Activated CD4-positive, alpha-beta T cell treated with anti-CD3 and anti-CD28 coated beads, Interleukin-10, Interleukin-2, amounts not matched to agents 100 ng/mL and 50 ng/mL, durations not matched to agents 16 hours and 8 hours (primary cell): ENCODE results near the gene TFCP2L1.

ENCODE experiments used
- DNase-seq: peaks from one replicate; pipeline ENCODE4 v3.0.0-alpha.2; 2020

The TFCP2L1 gene

DNA sequence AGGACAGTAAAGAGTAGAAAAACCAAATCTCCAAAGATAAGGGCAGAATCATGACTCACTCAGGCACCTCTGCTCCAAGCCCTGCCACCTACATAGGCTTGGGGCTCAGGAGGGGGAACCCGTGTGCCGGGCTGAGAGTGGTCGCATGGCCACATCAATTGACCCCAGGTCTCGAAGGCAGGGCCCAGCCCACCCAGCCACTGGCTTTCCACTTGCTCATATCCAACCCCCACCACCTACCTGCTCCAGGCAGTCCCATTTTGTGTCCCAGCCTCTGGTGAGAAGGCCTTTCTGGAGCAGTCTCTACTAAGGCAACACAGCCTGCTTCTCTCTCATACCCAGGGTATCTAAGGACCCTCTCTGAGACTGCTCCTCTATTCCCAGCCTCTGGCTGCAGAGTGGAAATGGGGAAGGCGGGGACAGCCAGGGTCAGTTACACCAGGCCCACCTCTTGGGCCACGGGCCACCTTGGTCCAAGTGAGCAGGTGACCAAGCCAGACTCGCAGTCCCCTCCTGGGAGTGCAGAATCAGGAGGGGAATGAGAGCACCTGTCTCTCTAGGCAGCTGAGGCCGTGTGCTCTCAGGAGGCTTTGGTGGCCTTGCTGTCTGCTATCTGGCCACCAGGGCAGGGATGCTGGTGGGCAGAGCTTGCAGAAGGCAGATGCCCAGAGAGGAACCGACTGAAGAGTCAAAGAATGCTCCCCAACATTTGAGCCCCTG is 20.8 kb downstream of the TFCP2L1 start:
- no peak for DNase-seq

DNA sequence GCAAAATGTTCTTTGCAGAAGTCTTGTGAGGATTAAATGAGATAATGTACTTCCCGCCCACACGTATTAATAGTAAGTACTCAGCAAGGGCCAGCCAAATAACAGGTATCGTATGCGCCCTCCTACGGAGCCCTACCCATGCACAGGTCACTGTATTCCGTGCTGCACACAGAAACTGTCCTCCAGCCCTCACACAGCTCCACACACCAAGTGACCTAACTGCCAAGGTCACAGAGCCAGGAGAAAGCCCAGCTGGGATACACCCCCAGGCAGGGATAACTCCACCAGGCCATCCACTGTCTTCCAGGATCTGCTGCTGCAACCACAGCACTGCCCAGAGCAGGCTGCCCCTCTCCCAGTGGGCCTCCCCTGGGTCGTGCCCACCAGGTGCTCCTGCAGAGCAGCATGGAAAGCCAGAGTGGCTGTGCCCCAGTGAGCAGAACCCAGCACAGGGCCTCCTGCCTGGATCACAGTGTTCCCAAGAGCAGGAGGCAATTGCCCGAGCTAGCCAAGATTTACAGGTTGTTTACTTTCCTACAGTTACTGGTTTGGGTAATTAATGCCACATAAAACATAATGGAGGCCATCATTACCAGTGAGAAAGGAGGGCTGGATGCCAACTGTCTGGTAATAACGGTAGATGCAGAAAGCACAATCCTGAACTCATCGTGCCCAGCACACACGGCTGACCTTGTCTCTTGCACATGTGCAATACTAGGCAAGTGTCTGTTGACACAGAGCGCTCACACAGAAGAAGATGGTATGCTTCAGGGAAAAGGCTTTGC is 24.4 kb downstream of the TFCP2L1 start:
- DNase-seq, result no peak

DNA sequence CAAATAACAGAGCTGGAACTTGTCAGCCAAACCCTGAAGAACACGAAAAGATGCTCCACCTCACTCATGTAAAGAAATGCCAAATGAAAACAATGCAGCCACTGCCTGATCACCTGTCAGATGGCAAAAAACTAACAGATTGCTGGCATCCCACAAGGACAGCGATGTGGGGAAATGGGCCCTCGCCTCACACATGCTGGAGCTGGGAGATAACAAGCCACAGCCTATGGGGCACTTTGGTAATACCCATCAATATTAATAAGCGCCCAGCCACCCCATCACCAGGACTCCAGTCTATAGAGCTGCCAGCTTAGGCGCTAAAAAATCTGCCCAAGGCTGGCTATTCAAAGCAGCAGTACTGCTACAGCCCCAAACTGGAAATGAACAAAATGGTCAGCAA is 27.0 kb downstream of the TFCP2L1 start:
- no peak for DNase-seq

GRCh38 chr2:121257480-121257840 is 27.5 kb downstream of the TFCP2L1 start:
- DNase-seq, result peak; percentile 9

GRCh38 chr2:121256720-121257479 is 28.1 kb downstream of the TFCP2L1 start:
- DNase-seq, result no peak

DNA sequence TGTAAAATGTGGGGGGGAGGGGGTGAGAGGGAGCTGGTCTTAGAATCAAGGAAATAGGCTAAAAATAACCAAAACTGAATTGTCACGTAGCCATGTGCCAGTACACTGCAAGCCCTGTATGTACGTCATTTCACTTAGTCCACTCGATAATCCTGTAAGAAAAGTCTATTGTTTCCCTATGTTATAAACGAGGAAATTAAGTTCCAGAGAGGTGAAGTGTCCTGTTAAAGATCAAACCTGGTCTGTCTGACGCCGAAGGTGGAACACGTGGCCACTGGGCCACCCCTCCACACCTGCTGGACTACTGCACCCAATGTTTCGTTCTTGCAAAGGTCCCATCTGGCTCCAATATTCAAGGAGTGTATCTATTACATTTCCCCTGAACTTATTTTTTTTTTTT is 29.6 kb downstream of the TFCP2L1 start:
- no peak for DNase-seq

GRCh38 chr2:121254748-121255147 is 30.3 kb downstream of the TFCP2L1 start:
- no peak for DNase-seq

DNA sequence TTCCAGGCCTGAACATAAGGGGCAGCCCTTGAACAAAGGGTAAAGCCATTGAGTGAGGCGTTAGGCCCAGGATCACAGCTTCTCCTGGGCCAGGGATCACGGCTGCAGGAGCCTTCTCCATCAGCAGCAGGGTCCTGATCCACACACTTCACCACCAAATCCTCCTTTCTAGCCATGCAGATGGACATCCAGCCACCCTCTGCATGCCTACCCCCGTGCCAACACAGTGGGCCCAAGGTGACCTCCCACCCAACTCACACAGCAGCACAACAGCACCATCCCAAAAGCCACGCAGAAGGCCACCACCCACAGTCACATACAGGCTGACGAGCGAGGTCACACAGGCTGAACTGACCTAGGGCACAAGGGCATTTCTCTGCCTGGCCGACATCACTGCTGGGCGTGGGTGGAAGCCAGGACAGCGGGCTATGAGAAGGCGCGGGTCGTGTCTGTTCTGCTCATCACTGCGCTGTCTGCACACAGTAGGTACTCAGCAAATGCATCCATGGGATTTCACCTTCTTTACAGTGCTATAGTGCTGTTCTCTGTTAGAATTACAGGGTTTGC is 31.2 kb downstream of the TFCP2L1 start:
- DNase-seq, result no peak

GRCh38 chr2:121253021-121253673 is 31.9 kb downstream of the TFCP2L1 start:
- DNase-seq, result no peak

- DNase-seq, result no peak
Measured at GRCh38 chr2:121251497-121251896, 33.5 kb downstream of the TFCP2L1 start.

GRCh38 chr2:121248766-121249343 is 36.1 kb downstream of the TFCP2L1 start:
- no peak for DNase-seq

GRCh38 chr2:121247971-121248370 is 37.0 kb downstream of the TFCP2L1 start:
- DNase-seq, result no peak

DNA sequence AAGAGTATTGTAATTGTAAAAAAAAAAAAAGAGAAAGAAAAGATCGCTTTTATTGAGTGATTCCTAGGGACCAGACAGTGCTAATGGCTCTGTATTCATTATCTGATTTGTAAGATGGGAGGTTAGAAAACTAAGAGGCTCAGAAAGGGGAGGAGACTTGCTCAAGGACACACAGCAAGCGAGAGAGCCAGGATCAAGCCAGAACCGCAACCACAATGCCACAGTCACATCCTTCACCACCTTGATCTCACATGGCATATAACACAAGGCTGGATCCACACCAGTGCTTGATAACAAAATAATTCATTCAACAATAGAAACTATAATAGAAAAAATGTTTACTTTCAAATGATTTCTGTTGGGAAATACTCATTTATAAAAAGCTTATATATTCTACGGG is 37.5 kb downstream of the TFCP2L1 start:
- DNase-seq, result no peak

DNA sequence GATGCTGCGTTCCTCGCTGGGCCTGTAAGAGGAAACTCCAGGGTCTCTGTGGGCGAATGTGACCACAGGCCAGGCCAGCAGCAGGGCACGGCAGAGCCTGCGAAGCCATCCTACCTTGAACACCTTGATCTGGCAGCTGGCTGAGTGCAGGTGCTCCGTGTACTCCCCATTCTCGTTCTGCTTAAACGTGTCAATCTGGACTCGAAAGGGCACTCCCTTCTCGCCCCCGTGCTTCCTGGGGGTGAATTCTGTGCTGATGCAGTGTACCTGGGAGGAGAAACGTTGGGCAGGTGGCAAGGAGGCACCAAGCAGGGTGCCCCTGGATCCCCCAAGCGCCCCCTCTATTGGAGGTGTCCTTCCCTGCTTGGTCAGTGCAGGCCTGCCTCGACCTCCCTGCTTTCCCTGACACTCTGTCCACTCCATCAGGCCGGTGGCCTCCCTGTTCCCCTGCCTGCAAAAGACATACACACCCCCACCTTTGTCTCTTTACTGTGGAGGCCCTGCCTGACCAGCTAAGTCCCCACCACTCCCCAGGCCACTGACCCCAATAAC is 38.2 kb downstream of the TFCP2L1 start:
- no peak for DNase-seq

DNA sequence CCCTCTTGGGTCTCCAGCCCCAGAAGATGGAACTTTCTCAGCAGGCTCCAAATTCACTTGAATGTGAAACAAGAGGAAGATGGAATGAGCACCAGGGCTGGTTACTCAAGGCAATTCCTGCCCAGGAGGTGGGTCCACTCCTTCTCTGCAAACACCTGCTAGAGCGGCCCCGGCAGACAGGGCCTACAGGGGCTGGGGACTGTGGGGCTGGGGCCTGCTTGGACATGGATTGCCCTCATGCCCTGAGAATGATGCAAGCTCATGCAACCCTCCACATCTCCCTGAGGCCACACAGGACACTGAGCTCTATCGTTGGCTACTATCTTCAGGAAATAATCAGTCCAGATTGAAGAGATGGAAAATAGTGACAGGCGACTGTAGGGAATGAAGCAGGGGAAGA is 39.1 kb downstream of the TFCP2L1 start:
- no peak for DNase-seq

DNA sequence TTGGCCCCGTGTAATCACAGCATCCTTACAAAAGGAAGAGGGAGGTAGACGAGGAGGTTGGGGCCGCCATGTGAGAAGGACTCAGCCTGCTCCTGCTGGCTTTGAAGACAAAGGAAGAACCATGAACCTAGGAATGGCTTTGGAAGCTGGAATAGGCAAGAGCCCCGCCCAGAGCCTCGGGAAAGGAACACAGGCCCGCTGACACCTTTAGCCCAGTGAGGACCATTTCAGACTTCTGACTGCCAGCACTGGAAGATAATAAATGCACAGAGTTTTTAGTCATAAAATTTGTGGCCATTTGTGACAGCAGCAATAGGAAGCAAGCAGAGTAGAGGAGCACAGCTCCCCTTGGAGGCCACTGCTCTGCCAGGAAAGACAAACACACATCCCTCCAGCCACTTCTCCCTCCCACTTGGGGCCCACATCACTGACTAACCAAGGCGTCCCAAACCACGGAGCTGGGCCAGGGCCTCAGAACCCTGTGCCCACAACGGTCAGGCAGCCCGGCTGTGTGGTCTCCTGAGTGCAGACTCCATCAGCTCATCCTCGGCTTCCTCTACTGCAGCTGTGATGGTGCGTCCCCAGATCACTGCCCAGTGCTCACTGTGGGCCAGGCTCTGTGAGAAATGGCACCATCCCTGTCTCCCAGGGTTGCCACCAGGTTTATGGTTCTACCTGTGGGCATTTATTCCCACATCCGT is 39.7 kb downstream of the TFCP2L1 start:
- DNase-seq, result no peak

DNA sequence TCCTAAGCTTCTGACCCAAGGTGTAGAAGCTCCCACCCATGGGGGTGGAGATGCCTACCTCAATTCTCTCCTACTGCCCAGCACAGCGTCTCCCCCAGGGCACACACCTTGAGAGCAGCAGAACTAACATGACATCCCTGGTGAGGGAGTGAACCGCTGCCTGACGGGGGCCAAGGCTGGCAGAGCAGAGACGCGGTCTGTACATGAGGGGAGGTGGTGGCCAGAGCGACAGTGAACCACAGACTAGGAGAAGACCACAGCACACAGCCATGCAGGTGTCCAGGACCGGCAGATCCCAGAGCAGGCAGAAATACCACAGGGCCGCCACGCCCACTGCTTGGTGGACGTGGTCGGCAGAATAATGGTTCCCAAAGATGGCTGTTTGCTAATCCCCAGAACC is 40.4 kb downstream of the TFCP2L1 start:
- DNase-seq, result no peak

DNA sequence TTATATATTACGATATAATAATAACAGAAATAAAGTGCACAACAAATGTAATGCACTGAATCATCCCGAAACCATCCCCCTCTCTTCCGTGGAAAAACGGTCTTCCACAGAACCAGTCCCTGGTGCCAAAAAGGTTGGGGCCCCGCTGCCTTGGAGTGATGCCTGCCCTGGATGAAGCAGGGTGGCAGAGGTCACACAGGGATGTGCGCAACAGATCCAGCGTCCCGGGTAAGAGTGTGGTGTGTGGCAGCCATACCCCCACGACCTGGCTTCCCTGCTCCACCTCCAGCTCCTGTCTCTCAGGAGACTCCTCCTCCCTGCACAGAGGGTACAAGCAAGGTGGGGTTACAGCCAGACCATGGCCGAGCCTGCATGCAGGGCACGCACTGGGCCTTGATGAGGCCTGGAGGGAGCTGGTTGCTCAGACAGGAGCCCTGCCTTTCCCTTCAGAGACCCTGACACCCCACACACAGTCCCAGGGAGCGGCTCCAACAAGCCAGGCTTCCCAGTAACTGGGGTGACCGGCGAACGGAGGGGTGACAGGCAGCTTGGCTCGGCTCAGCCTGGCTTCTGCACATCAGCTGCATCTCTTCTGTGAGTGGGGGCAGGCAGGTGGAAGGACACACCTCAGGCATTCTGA is 41.1 kb downstream of the TFCP2L1 start:
- no peak for DNase-seq

DNA sequence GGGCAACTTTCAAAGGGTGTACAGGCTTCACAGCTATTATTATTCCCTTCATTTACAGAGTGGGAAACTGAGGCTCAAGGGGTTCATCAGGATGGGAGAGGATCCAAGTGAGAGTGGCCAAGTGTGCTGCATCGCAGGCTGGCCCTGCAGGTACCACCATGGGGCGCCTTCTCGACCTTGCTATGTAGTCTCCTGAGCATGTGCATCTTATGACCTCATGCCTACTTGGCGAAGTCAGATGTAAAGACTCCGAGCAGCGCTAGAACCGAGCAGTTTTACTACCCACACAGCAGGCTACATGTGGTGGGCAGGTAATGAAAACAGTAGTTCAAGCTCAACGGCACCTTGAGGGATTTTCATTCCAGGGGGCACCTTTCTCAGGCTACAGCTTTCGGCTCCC is 42.0 kb downstream of the TFCP2L1 start:
- DNase-seq, result no peak

- no peak for DNase-seq
Measured at GRCh38 chr2:121242175-121242875, 42.7 kb downstream of the TFCP2L1 start.
